Dermis blood vessel endothelial cell (primary cell): ENCODE measurements around the gene NEIL3. TPM values are rescaled to one million over a fixed set of nuclear protein-coding genes. Genes with fewer than 3 reads are reported as not detected.

ENCODE experiments used
- total RNA-seq: library from RNA; depleted of rRNA; stranded (reverse); fragments of >200 nt; gene quantifications from 2 replicates; pipeline ENCODE4 v1.2.3, GENCODE V29; 2014

The NEIL3 gene
- total RNA-seq, 1 donor from 2014 or later, result 2.4 TPM

Other genes with a start within 250 kb of the NEIL3 start
- gene AGA, start 132.6 kb downstream of the NEIL3 start, total RNA-seq, result 23.8 and 31.6 TPM in 2 replicates